Neural cell (in vitro differentiated cells): Measurements from ENCODE around the gene PRM1. TPM values are rescaled to one million over a fixed set of nuclear protein-coding genes. Genes with fewer than 3 reads are reported as not detected.

ENCODE experiments used
- H2AFZ ChIP-seq: fragments of 200-600, 300-800 bp; sonication (generic), shearing (Covaris generic); 2 replicates; pipeline ENCODE4 v1.6.0; 2014; ENCODE audit warnings: low read depth, mild to moderate bottlenecking, antibody characterized with exemption, low read length, moderate library complexity
- H3F3A ChIP-seq: fragments of 200-600 bp; shearing (Covaris generic); 2 replicates; pipeline ENCODE4 v1.6.1; 2016; ENCODE audit warnings: mild to moderate bottlenecking, moderate library complexity, mixed read lengths, antibody characterized with exemption, low read length; ENCODE audit not compliant: insufficient read depth, poor library complexity, severe bottlenecking
- H3K27ac ChIP-seq: fragments of 200-600, 300-800 bp; sonication (generic), shearing (Covaris generic); 2 replicates; pipeline ENCODE4 v1.5.1; 2014; ENCODE audit warnings: mild to moderate bottlenecking, low read length, moderate library complexity
- H3K27me3 ChIP-seq: fragments of 300-800, 200-600 bp; sonication (generic), shearing (Covaris generic); 2 replicates; pipeline ENCODE4 v1.6.0; 2014; ENCODE audit warnings: mild to moderate bottlenecking, low read depth, low read length, moderate library complexity; ENCODE audit not compliant: insufficient read depth
- H3K36me3 ChIP-seq: fragments of 300-800, 200-600 bp; sonication (generic), shearing (Covaris generic); 2 replicates; pipeline ENCODE4 v1.5.1; 2014; ENCODE audit warnings: mild to moderate bottlenecking, antibody characterized with exemption, low read length, moderate library complexity; ENCODE audit not compliant: insufficient read depth
- H3K4me2 ChIP-seq: fragments of 300-800, 200-600 bp; sonication (generic), shearing (Covaris generic); 2 replicates; pipeline ENCODE4 v1.6.0; 2014; ENCODE audit warnings: mild to moderate bottlenecking, low read length
- H3K4me3 ChIP-seq: fragments of 300-800, 200-600 bp; sonication (generic), shearing (Covaris generic); 2 replicates; pipeline ENCODE4 v1.5.1; 2014; ENCODE audit warnings: mild to moderate bottlenecking, low read length, moderate library complexity
- H3K79me2 ChIP-seq: fragments of 200-600 bp; shearing (Covaris generic); replicated peaks from 2 replicates; pipeline ENCODE4 v1.6.0; 2014; ENCODE audit warnings: mild to moderate bottlenecking, low read length, moderate library complexity; ENCODE audit not compliant: insufficient read depth
- H3K9ac ChIP-seq: fragments of 300-800, 200-600 bp; sonication (generic), shearing (Covaris generic); 2 replicates; pipeline ENCODE4 v1.6.1; 2016; ENCODE audit warnings: mild to moderate bottlenecking, low read length, mixed read lengths
- H3K9me2 ChIP-seq: fragments of 200-600 bp; shearing (Covaris generic); 2 replicates; pipeline ENCODE4 v1.6.1; 2016; ENCODE audit warnings: mild to moderate bottlenecking, low read length, mixed read lengths; ENCODE audit not compliant: insufficient read depth
- H3K9me3 ChIP-seq: fragments of 200-600, 300-800 bp; sonication (generic), shearing (Covaris generic); 2 replicates; pipeline ENCODE4 v1.6.1; 2016; ENCODE audit warnings: mild to moderate bottlenecking, mixed run types, low read length, moderate library complexity, mixed read lengths
- H4K20me1 ChIP-seq: fragments of 200-600 bp; shearing (Covaris generic); 2 replicates; pipeline ENCODE4 v1.6.1; 2016; ENCODE audit warnings: mild to moderate bottlenecking, mixed run types; ENCODE audit not compliant: insufficient read depth
- CTCF ChIP-seq: fragments of 450-650 bp; IDR thresholded peaks from 2 replicates; pipeline ENCODE4 v1.5.1; 2014; ENCODE audit warnings: antibody characterized with exemption, mild to moderate bottlenecking, moderate library complexity; ENCODE audit not compliant: poor library complexity, severe bottlenecking
- EP300 ChIP-seq: fragments of 450-650 bp; conservative IDR thresholded peaks from 2 replicates; pipeline ENCODE4 v1.6.1; 2014; ENCODE audit warnings: antibody characterized with exemption, mild to moderate bottlenecking, moderate library complexity; ENCODE audit not compliant: poor library complexity, severe bottlenecking
- EZH2 ChIP-seq: fragments of 200-600, 300-800 bp; shearing (Covaris generic), sonication (generic); IDR thresholded peaks from 2 replicates; pipeline ENCODE4 v1.6.1; 2014; ENCODE audit warnings: antibody characterized with exemption, low read length, borderline replicate concordance, mild to moderate bottlenecking; ENCODE audit not compliant: insufficient read depth, poor library complexity, severe bottlenecking
- MXI1 ChIP-seq: fragments of 450-650 bp; conservative IDR thresholded peaks from 2 replicates; pipeline ENCODE4 v1.6.1; 2014; ENCODE audit warnings: antibody characterized with exemption, mild to moderate bottlenecking; ENCODE audit not compliant: poor library complexity, severe bottlenecking
- POLR2AphosphoS5 ChIP-seq: IDR thresholded peaks from 2 replicates; pipeline ENCODE4 v1.6.1; 2012
- RAD21 ChIP-seq: fragments of 450-650 bp; conservative IDR thresholded peaks from 2 replicates; pipeline ENCODE4 v1.6.1; 2014; ENCODE audit warnings: antibody characterized with exemption, mild to moderate bottlenecking, moderate library complexity
- SMC3 ChIP-seq: fragments of 450-650 bp; conservative IDR thresholded peaks from 2 replicates; pipeline ENCODE4 v1.6.1; 2014; ENCODE audit warnings: antibody characterized with exemption, mild to moderate bottlenecking, moderate library complexity; ENCODE audit not compliant: poor library complexity
- TAF1 ChIP-seq: IDR thresholded peaks from 2 replicates; pipeline ENCODE4 v1.6.1; 2012; ENCODE audit warnings: low read depth
- polyA plus RNA-seq: library from polyadenylated mRNA; depleted of rRNA; stranded (reverse); fragments of >200 nt; gene quantifications from 2 replicates; pipeline ENCODE4 v1.2.3, GENCODE V29; 2014
- TF ChIP-seq, protein P1 (sequence below): IDR thresholded peaks from 2 replicates; pipeline ENCODE4 v1.6.1; 2012; ENCODE audit warnings: borderline replicate concordance

Gene PRM1
- polyA plus RNA-seq, 1 donor from 2014 or later: not detected

DNA sequence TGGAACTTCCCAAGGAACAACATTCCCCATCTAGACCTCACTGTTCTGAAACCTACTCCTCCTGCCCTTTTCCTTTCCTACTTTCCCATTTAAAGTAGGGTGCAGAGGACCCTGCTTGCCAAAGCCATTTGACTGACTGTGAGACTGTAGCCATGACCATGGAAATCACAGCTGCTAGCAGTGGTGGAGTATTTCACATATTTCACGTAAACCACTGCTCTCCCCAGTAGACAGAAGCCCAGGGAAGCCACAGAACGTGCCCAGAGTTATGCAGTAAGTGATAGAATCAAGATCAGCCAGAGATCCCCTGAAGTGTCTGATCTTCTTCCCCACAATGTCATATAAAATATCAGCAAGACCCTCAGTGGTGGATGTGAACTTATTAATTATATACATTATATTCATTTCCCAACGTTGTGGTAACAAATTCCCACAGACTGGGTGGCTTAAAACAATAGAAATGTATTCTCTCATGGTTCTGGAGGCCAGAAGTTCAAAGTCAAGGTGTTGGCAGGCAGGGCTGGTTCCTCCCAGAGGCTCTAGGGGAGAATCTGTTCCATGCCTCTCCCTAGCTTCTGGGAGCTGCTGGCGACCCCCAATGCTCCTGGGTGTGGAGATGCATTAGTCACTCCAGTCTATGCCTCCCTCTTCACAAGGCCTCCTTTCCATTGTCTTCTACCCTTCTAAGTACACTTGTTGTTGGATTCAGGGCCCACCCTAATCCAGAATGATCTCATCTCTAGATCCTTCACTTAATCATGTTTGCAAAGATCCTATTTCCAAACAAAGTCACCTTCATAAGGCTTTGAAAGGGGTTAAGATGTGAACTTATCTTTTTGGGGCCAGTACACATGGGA lies 20.7 kb upstream of the PRM1 start:
- no peak for TF ChIP-seq EZH2
- TF ChIP-seq MXI1: no peak
- no peak for TF ChIP-seq RAD21
- TF ChIP-seq TAF1: no peak
- TF ChIP-seq, protein P1, sequence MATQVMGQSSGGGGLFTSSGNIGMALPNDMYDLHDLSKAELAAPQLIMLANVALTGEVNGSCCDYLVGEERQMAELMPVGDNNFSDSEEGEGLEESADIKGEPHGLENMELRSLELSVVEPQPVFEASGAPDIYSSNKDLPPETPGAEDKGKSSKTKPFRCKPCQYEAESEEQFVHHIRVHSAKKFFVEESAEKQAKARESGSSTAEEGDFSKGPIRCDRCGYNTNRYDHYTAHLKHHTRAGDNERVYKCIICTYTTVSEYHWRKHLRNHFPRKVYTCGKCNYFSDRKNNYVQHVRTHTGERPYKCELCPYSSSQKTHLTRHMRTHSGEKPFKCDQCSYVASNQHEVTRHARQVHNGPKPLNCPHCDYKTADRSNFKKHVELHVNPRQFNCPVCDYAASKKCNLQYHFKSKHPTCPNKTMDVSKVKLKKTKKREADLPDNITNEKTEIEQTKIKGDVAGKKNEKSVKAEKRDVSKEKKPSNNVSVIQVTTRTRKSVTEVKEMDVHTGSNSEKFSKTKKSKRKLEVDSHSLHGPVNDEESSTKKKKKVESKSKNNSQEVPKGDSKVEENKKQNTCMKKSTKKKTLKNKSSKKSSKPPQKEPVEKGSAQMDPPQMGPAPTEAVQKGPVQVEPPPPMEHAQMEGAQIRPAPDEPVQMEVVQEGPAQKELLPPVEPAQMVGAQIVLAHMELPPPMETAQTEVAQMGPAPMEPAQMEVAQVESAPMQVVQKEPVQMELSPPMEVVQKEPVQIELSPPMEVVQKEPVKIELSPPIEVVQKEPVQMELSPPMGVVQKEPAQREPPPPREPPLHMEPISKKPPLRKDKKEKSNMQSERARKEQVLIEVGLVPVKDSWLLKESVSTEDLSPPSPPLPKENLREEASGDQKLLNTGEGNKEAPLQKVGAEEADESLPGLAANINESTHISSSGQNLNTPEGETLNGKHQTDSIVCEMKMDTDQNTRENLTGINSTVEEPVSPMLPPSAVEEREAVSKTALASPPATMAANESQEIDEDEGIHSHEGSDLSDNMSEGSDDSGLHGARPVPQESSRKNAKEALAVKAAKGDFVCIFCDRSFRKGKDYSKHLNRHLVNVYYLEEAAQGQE: no peak
- no peak for TF ChIP-seq EP300
- no peak for TF ChIP-seq POLR2AphosphoS5
- no peak for TF ChIP-seq CTCF
- no peak for TF ChIP-seq SMC3
- Histone ChIP-seq H3K4me3 (no peak overlapping the region), H3K27ac (no peak overlapping the region), H3K4me2 (no peak overlapping the region), H3K9me2 (no peaks in the 10 kb centered on the region), H3K9me3 (no peaks in the 10 kb centered on the region), H3F3A (no peaks in the 10 kb centered on the region), H2AFZ (no peak overlapping the region), H3K36me3 (no peaks in the 10 kb centered on the region), H3K9ac (no peak overlapping the region), H4K20me1 (no peaks in the 10 kb centered on the region), H3K79me2 (no peaks in the 10 kb centered on the region), H3K27me3 (no peaks in the 10 kb centered on the region)

DNA sequence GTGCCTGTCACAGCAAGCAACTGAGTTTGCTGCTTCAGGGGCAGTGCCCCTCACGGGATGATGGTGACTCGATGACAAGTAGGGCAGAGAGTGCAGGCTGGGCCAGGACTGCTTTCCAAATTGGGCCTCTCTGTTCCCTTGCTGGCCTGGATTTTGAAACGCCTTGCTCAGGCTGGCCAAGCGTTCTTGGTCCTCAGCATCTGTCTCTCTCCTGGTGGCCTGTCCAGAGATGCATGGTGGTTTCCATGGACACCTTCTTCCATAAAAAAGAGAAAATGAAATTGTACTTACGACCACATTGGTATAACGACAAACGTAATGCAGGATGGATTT lies 19.4 kb upstream of the PRM1 start:
- H4K20me1 ChIP-seq: no peaks in the 10 kb centered on the region
- H2AFZ ChIP-seq: no peak overlapping the region
- no peaks in the 10 kb centered on the region for H3K27me3 ChIP-seq
- H3F3A ChIP-seq: no peaks in the 10 kb centered on the region
- H3K79me2 ChIP-seq: no peaks in the 10 kb centered on the region
- no peak overlapping the region for H3K27ac ChIP-seq
- no peak overlapping the region for H3K4me3 ChIP-seq
- TF ChIP-seq, protein P1: no peak
- TF ChIP-seq POLR2AphosphoS5 (no peak), CTCF (no peak), MXI1 (no peak), TAF1 (no peak), SMC3 (no peak), EP300 (no peak), RAD21 (no peak), EZH2 (no peak)
- H3K9me2 ChIP-seq: no peaks in the 10 kb centered on the region
- no peaks in the 10 kb centered on the region for H3K36me3 ChIP-seq
- no peaks in the 10 kb centered on the region for H3K9me3 ChIP-seq
- no peak overlapping the region for H3K9ac ChIP-seq
- H3K4me2 ChIP-seq: no peak overlapping the region
